HCT116 (cell line): ENCODE results near the gene TMEM212.

ENCODE experiments used
- EZH2phosphoT487 ChIP-seq: fragments of 200-600 bp; IDR thresholded peaks from 2 replicates; pipeline ENCODE4 v1.6.1; 2018; ENCODE audit warnings: antibody characterized with exemption, borderline replicate concordance
- SIN3A ChIP-seq: IDR thresholded peaks from 2 replicates; pipeline ENCODE4 v1.6.1; 2012; ENCODE audit warnings: low read depth
- TF ChIP-seq, protein P1 (sequence below), 3 experiments: fragments of 200-600 bp in 1 of 3; sonication (generic) in 1 of 3; IDR thresholded peaks in 2 of 3; conservative IDR thresholded peaks in 1 of 3; 2 replicates each; pipeline ENCODE4 v1.5.1; 2012 to 2017; ENCODE audit warnings: low read depth in 2 of 3, low read length in 2 of 3, antibody characterized with exemption in 1 of 3, borderline replicate concordance in 1 of 3, control low read depth in 1 of 3, mild to moderate bottlenecking in 1 of 3, mixed read lengths in 1 of 3, mixed run types in 1 of 3, moderate library complexity in 1 of 3; ENCODE audit not compliant: insufficient read depth in 1 of 3

DNA sequence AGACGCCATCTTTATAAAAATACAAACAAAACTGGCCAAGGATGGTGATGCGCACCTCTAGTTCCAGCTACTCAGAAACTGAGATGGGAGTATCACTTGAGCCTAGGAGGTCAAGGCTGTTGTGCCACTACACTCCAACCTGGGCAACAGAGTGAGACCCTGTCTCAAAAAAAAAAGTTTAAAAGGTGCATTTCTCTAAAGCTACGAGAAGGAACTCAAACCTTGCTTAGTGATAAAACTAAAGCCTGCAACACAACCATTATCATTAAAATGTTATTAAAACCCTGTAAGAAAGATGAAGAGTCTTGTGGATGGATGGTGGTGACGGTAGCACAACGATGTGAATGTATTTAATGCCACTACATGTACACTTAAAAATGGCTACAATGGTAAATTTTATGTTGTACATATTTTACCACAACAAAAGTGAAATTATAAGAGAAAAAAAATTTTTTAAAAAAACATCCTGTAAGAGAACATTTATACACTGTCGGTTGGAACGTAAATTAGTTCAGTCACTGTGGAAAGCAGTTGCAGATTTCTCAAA, 35.9 kb upstream of the TMEM212 start:
- TF ChIP-seq EZH2phosphoT487 (no peak), SIN3A (no peak)
- TF ChIP-seq, protein P1, sequence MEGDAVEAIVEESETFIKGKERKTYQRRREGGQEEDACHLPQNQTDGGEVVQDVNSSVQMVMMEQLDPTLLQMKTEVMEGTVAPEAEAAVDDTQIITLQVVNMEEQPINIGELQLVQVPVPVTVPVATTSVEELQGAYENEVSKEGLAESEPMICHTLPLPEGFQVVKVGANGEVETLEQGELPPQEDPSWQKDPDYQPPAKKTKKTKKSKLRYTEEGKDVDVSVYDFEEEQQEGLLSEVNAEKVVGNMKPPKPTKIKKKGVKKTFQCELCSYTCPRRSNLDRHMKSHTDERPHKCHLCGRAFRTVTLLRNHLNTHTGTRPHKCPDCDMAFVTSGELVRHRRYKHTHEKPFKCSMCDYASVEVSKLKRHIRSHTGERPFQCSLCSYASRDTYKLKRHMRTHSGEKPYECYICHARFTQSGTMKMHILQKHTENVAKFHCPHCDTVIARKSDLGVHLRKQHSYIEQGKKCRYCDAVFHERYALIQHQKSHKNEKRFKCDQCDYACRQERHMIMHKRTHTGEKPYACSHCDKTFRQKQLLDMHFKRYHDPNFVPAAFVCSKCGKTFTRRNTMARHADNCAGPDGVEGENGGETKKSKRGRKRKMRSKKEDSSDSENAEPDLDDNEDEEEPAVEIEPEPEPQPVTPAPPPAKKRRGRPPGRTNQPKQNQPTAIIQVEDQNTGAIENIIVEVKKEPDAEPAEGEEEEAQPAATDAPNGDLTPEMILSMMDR (IDR thresholded peaks at IDR 0.05 in 2 of 3, conservative IDR thresholded peaks at IDR 0.05 in 1 of 3; ENCODE audit: borderline replicate concordance in 1 of 3, insufficient read depth in 1 of 3, low read depth in 2 of 3, low read length in 2 of 3) = no peak
